COR-L47 (cell line): Measurements from ENCODE around the gene PEAK3.

ENCODE experiments used
- DNase-seq: peaks from one replicate; lab custom pipeline; 2025; lab: John Stamatoyannopoulos, UW

The PEAK3 gene

GRCh38 chr19:2315121-2315817 lies 33.3 kb upstream of the PEAK3 start:
- DNase-seq, result no peak

GRCh38 chr19:2312820-2313501 lies 31.0 kb upstream of the PEAK3 start:
- DNase-seq, result peak; percentile 79

- DNase-seq, result no peak
Measured at GRCh38 chr19:2311093-2311492, 29.1 kb upstream of the PEAK3 start.

GRCh38 chr19:2309734-2310362 lies 27.9 kb upstream of the PEAK3 start:
- peak; percentile 76 for DNase-seq

GRCh38 chr19:2308114-2308556 lies 26.2 kb upstream of the PEAK3 start, which contains the start of gene LINGO3:
Gene LINGO3 (minus strand): TSS chr19:2308154. CDS start chr19:2291776, 16,378 bp downstream.
- no peak for DNase-seq

GRCh38 chr19:2307518-2308012 lies 25.6 kb upstream of the PEAK3 start:
- no peak for DNase-seq

- DNase-seq, result no peak
Measured at GRCh38 chr19:2306971-2307370, 25.0 kb upstream of the PEAK3 start.

- DNase-seq, result no peak
Measured at GRCh38 chr19:2306281-2306806, 24.4 kb upstream of the PEAK3 start.

- DNase-seq, result no peak
Measured at GRCh38 chr19:2305452-2306280, 23.7 kb upstream of the PEAK3 start.

GRCh38 chr19:2303211-2303798 lies 21.3 kb upstream of the PEAK3 start:
- DNase-seq, result no peak

GRCh38 chr19:2302319-2303210 lies 20.6 kb upstream of the PEAK3 start:
- no peak for DNase-seq

GRCh38 chr19:2300533-2300932 lies 18.6 kb upstream of the PEAK3 start:
- no peak for DNase-seq

- DNase-seq, result no peak
Measured at GRCh38 chr19:2296141-2296540, 14.2 kb upstream of the PEAK3 start.

- DNase-seq, result no peak
Measured at GRCh38 chr19:2294687-2295335, 12.8 kb upstream of the PEAK3 start.

- DNase-seq, result peak; percentile 71
Measured at GRCh38 chr19:2291185-2291751, 9.3 kb upstream of the PEAK3 start.

- DNase-seq, result peak; percentile 73
Measured at GRCh38 chr19:2290441-2291184, 8.6 kb upstream of the PEAK3 start.

- no peak for DNase-seq
Measured at GRCh38 chr19:2289714-2290435, 7.9 kb upstream of the PEAK3 start.
